H9 (cell line): ENCODE data around the gene CASTOR1. TPM values are rescaled to one million over a fixed set of nuclear protein-coding genes. Genes with fewer than 3 reads are reported as not detected.

Experiments used
- DNase-seq: peaks from one replicate; pipeline ENCODE4 v3.0.0-alpha.2; 2017
- H2AFZ ChIP-seq: one replicate; pipeline ENCODE4 v1.6.1; 2013; ENCODE audit warnings: mild to moderate bottlenecking, low read length, control low read depth, moderate library complexity
- H2AK5ac ChIP-seq: 2 replicates; pipeline ENCODE4 v1.6.1; 2013; ENCODE audit warnings: low read length, control low read depth, mixed read lengths; ENCODE audit not compliant: insufficient read length
- H2BK120ac ChIP-seq: one replicate; pipeline ENCODE4 v1.6.1; 2013; ENCODE audit warnings: low read depth, mild to moderate bottlenecking, low read length, control low read depth, inconsistent platforms; ENCODE audit not compliant: poor library complexity, severe bottlenecking
- H2BK12ac ChIP-seq: 2 replicates; pipeline ENCODE4 v1.6.1; 2013; ENCODE audit warnings: low read length, control low read depth, mixed read lengths, low read depth; ENCODE audit not compliant: insufficient read length
- H2BK15ac ChIP-seq: 2 replicates; pipeline ENCODE4 v1.6.1; 2013; ENCODE audit warnings: low read depth, low read length, control low read depth
- H2BK20ac ChIP-seq: one replicate; pipeline ENCODE4 v1.6.1; 2013; ENCODE audit warnings: low read depth, mild to moderate bottlenecking, low read length, control low read depth, inconsistent platforms; ENCODE audit not compliant: poor library complexity, severe bottlenecking
- H2BK5ac ChIP-seq: 2 replicates; pipeline ENCODE4 v1.6.1; 2013; ENCODE audit warnings: low read length, control low read depth, mixed read lengths; ENCODE audit not compliant: insufficient read length
- H3K14ac ChIP-seq: 2 replicates; pipeline ENCODE4 v1.6.1; 2013; ENCODE audit warnings: low read length, control low read depth; ENCODE audit not compliant: insufficient read depth
- H3K18ac ChIP-seq: 2 replicates; pipeline ENCODE4 v1.6.1; 2013; ENCODE audit warnings: low read depth, mild to moderate bottlenecking, mixed read lengths, low read length, control low read depth; ENCODE audit not compliant: insufficient read length
- H3K23ac ChIP-seq: 2 replicates; pipeline ENCODE4 v1.6.1; 2013; ENCODE audit warnings: low read length, control low read depth, mixed read lengths, low read depth; ENCODE audit not compliant: insufficient read length
- H3K23me2 ChIP-seq: 2 replicates; pipeline ENCODE4 v1.6.1; 2013; ENCODE audit warnings: low read depth, mild to moderate bottlenecking, mixed read lengths, low read length, control low read depth; ENCODE audit not compliant: insufficient read length, poor library complexity, severe bottlenecking
- H3K27ac ChIP-seq: 2 replicates; pipeline ENCODE4 v1.5.1; 2013; ENCODE audit warnings: low read length, control low read depth, mixed read lengths, low read depth; ENCODE audit not compliant: insufficient read length
- H3K27me3 ChIP-seq: 2 replicates; pipeline ENCODE4 v1.6.1; 2013; ENCODE audit warnings: low read length, control low read depth, inconsistent platforms; ENCODE audit not compliant: insufficient read depth
- H3K4ac ChIP-seq: 2 replicates; pipeline ENCODE4 v1.6.1; 2013; ENCODE audit warnings: low read depth, mild to moderate bottlenecking, control low read depth, inconsistent platforms, low read length, moderate library complexity
- H3K4me1 ChIP-seq: 2 replicates; pipeline ENCODE4 v1.6.1; 2013; ENCODE audit warnings: low read length, control low read depth, inconsistent platforms; ENCODE audit not compliant: insufficient read depth
- H3K4me2 ChIP-seq: 2 replicates; pipeline ENCODE4 v1.6.1; 2013; ENCODE audit warnings: low read length, control low read depth, mixed read lengths; ENCODE audit not compliant: insufficient read length, insufficient read depth
- H3K56ac ChIP-seq: 2 replicates; pipeline ENCODE4 v1.6.1; 2013; ENCODE audit warnings: low read depth, mild to moderate bottlenecking, mixed read lengths, low read length, control low read depth; ENCODE audit not compliant: insufficient read length
- H3K79me1 ChIP-seq: 2 replicates; pipeline ENCODE4 v1.6.1; 2013; ENCODE audit warnings: low read depth, mild to moderate bottlenecking, moderate library complexity, low read length, control low read depth, inconsistent platforms; ENCODE audit not compliant: insufficient read depth, poor library complexity, severe bottlenecking
- H3K79me2 ChIP-seq: 2 replicates; pipeline ENCODE4 v1.6.1; 2013; ENCODE audit warnings: low read length, control low read depth, inconsistent platforms; ENCODE audit not compliant: insufficient read depth
- H3K9ac ChIP-seq: 2 replicates; pipeline ENCODE4 v1.6.1; 2013; ENCODE audit warnings: low read length, control low read depth, mixed read lengths; ENCODE audit not compliant: insufficient read length; ENCODE audit errors: extremely low read depth
- H3K9me3 ChIP-seq: one replicate; pipeline ENCODE4 v1.6.1; 2013; ENCODE audit warnings: low read depth, low read length, inconsistent platforms; ENCODE audit not compliant: control insufficient read depth
- H3T11ph ChIP-seq: one replicate; pipeline ENCODE4 v1.6.1; 2013; ENCODE audit warnings: mild to moderate bottlenecking, low read length, control low read depth, inconsistent platforms
- H4K20me1 ChIP-seq: one replicate; pipeline ENCODE4 v1.6.1; 2013; ENCODE audit not compliant: control insufficient read depth, insufficient read length, insufficient read depth
- H4K5ac ChIP-seq: 2 replicates; pipeline ENCODE4 v1.6.1; 2013; ENCODE audit warnings: low read depth, mild to moderate bottlenecking, mixed read lengths, low read length, control low read depth; ENCODE audit not compliant: insufficient read length
- H4K8ac ChIP-seq: replicated peaks from 2 replicates; pipeline ENCODE4 v1.6.1; 2013; ENCODE audit warnings: low read length, control low read depth, mixed read lengths, low read depth; ENCODE audit not compliant: insufficient read length
- H4K91ac ChIP-seq: 2 replicates; pipeline ENCODE4 v1.6.1; 2013; ENCODE audit warnings: low read depth, mild to moderate bottlenecking, moderate library complexity, mixed read lengths, low read length, control low read depth; ENCODE audit not compliant: insufficient read length
- H3K27ac Mint-ChIP-seq, 3 experiments: 2 replicates in 2 of 3; 3 replicates in 1 of 3; pipeline ENCODE4 v1.8.0; 2020 to 2021; ENCODE audit warnings: mixed read lengths in 3 of 3, mild to moderate bottlenecking in 1 of 3, moderate library complexity in 1 of 3
- H3K27me3 Mint-ChIP-seq: 2 replicates; pipeline ENCODE4 v1.8.0; 2021; ENCODE audit warnings: low read depth, mild to moderate bottlenecking, moderate library complexity, mixed read lengths
- H3K36me3 Mint-ChIP-seq, 3 experiments: 2 replicates in 2 of 3; 3 replicates in 1 of 3; pipeline ENCODE4 v1.8.0; 2020 to 2021; ENCODE audit warnings: low read depth in 3 of 3, mixed read lengths in 3 of 3; ENCODE audit not compliant: insufficient read depth in 1 of 3
- H3K4me1 Mint-ChIP-seq, 2 experiments: 2 replicates each; pipeline ENCODE4 v1.8.0; 2020; ENCODE audit warnings: mixed read lengths in 2 of 2
- H3K4me3 Mint-ChIP-seq, 2 experiments: 2 replicates in 1 of 2; 3 replicates in 1 of 2; pipeline ENCODE4 v1.8.0; 2020 to 2021; ENCODE audit warnings: mild to moderate bottlenecking in 2 of 2, mixed read lengths in 2 of 2, moderate library complexity in 1 of 2
- H3K9me3 Mint-ChIP-seq, 2 experiments: 2 replicates in 1 of 2; 3 replicates in 1 of 2; pipeline ENCODE4 v1.8.0; 2020; ENCODE audit warnings: mild to moderate bottlenecking in 2 of 2, mixed read lengths in 2 of 2, moderate library complexity in 1 of 2
- WGBS: extraction: QIAGEN DNeasy Blood & Tissue Kit; methylation state at CpG from one replicate; pipeline ENCODE4 v1.1.7; 2013; ENCODE audit warnings: missing lambda C conversion rate, low lambda C conversion rate, mixed read lengths; ENCODE audit not compliant: insufficient read length; ENCODE audit errors: extremely low coverage; 5-methylcytosine and 5-hydroxymethylcytosine counted together
- total RNA-seq: library from RNA; stranded (reverse); gene quantifications from 2 replicates; pipeline ENCODE4 v1.2.1, GENCODE V29; 2021
- TF ChIP-seq, protein P1 (sequence below): fragments of 200-600 bp; sonication (generic); conservative IDR thresholded peaks from 3 replicates; pipeline ENCODE4 v1.8.0; 2021; ENCODE audit warnings: antibody characterized with exemption, mild to moderate bottlenecking

Gene CASTOR1
- total RNA-seq, 1 experiment from 2014 or later: 8.8 TPM

- peaks cover 0 to 20% (median 7%) of the 10 kb centered on the region in 3 experiments; a peak in 4 of 7 replicates for H3K36me3 Mint-ChIP-seq
- H3K27ac Mint-ChIP-seq: no peak overlapping the region; a peak in 1 of 7 replicates
These were observed 47.5 kb downstream of the CASTOR1 start for GRCh38 chr22:30241576-30242371.

More at GRCh38 chr22:30241576-30242371, 47.5 kb downstream of the CASTOR1 start:
- Histone ChIP-seq H4K5ac (no peak overlapping the region), H2BK120ac (no peak overlapping the region), H3K18ac (no peak overlapping the region), H3K56ac (no peak overlapping the region), H3K27me3 (no peaks in the 10 kb centered on the region), H3K4me2 (no peak overlapping the region), H2BK5ac (no peak overlapping the region), H3K79me2 (no peaks in the 10 kb centered on the region), H3K4ac (no peak overlapping the region), H3K9ac (no peak overlapping the region), H4K91ac (no peak overlapping the region), H3K27ac (no peak overlapping the region), H3K14ac (no peak overlapping the region), H3K79me1 (no peaks in the 10 kb centered on the region), H2BK20ac (no peak overlapping the region), H3K9me3 (no peaks in the 10 kb centered on the region), H2AFZ (no peak overlapping the region), H2BK12ac (no peak overlapping the region), H4K8ac (no peak overlapping the region), H2AK5ac (no peak overlapping the region), H3K23ac (no peak overlapping the region), H4K20me1 (peaks cover 3% of the 10 kb centered on the region), H3K23me2 (peaks cover 9% of the 10 kb centered on the region), H3T11ph (no peak overlapping the region), H2BK15ac (no peak overlapping the region), H3K4me1 (peaks cover 3% of the 10 kb centered on the region; the same call in 1 of the 2 replicates)
- Mint-ChIP-seq H3K4me1 (peaks cover 33 to 36% of the 10 kb centered on the region in 2 experiments), H3K27me3 (peaks cover 3% of the 10 kb centered on the region), H3K4me3 (no peak overlapping the region), H3K9me3 (no peaks in the 10 kb centered on the region; a peak in 1 of 5 replicates)
- WGBS: no CpG with 5 or more reads among the region's 15 CpGs
- no peak for DNase-seq
- TF ChIP-seq, protein P1, sequence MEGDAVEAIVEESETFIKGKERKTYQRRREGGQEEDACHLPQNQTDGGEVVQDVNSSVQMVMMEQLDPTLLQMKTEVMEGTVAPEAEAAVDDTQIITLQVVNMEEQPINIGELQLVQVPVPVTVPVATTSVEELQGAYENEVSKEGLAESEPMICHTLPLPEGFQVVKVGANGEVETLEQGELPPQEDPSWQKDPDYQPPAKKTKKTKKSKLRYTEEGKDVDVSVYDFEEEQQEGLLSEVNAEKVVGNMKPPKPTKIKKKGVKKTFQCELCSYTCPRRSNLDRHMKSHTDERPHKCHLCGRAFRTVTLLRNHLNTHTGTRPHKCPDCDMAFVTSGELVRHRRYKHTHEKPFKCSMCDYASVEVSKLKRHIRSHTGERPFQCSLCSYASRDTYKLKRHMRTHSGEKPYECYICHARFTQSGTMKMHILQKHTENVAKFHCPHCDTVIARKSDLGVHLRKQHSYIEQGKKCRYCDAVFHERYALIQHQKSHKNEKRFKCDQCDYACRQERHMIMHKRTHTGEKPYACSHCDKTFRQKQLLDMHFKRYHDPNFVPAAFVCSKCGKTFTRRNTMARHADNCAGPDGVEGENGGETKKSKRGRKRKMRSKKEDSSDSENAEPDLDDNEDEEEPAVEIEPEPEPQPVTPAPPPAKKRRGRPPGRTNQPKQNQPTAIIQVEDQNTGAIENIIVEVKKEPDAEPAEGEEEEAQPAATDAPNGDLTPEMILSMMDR: no peak
